ENCODE data around the gene SLC19A1. TPM values are rescaled to one million over a fixed set of nuclear protein-coding genes. Genes with fewer than 3 reads are reported as not detected.

SLC19A1 gene
- total RNA-seq, 2 donors from 2014 or later: 12.2 to 15.5 TPM

- no peak for TF ChIP-seq POLR2AphosphoS5 (IDR thresholded peaks at IDR 0.05)
- peaks cover 2% of the 10 kb centered on the region for H3K4me1 ChIP-seq (replicated peaks)
- intact Hi-C loops (cut with DNase I): no loop called here
- no peaks in the 10 kb centered on the region for H3K9me3 ChIP-seq
- DNase-seq (ENCODE audit: low spot score): no peak
- 96% methylated on average over 27 of the region's 27 CpGs for WGBS
- no peak overlapping the region for H3K4me3 ChIP-seq
- no peaks in the 10 kb centered on the region for H3K36me3 ChIP-seq
- H3K27ac ChIP-seq: no peak overlapping the region
- H3K27me3 ChIP-seq (replicated peaks; ENCODE audit: insufficient read depth): no peaks in the 10 kb centered on the region
These were observed 4.4 kb downstream of the SLC19A1 start for GRCh38 chr21:45537746-45538291.

GRCh38 chr21:45537111-45537745 is 5.0 kb downstream of the SLC19A1 start:
- Histone ChIP-seq H3K36me3 (no peaks in the 10 kb centered on the region), H3K4me3 (no peak overlapping the region), H3K27ac (no peak overlapping the region), H3K4me1 (replicated peaks) (no peaks in the 10 kb centered on the region), H3K9me3 (no peaks in the 10 kb centered on the region), H3K27me3 (replicated peaks; ENCODE audit: insufficient read depth) (no peaks in the 10 kb centered on the region)
- no peak for DNase-seq (ENCODE audit: low spot score)
- no peak for TF ChIP-seq POLR2A (IDR thresholded peaks at IDR 0.05)
- TF ChIP-seq CTCF (IDR thresholded peaks at IDR 0.05): no peak
- no peak for TF ChIP-seq POLR2AphosphoS5 (IDR thresholded peaks at IDR 0.05)
- intact Hi-C loops (cut with DNase I): no loop called here
- WGBS: 92% methylated on average over 37 of the region's 37 CpGs

- WGBS: 96% methylated on average over 31 of the region's 31 CpGs
- DNase-seq (ENCODE audit: low spot score): no peak
- TF ChIP-seq POLR2A (IDR thresholded peaks at IDR 0.05) (no peak), POLR2AphosphoS5 (IDR thresholded peaks at IDR 0.05) (no peak), CTCF (IDR thresholded peaks at IDR 0.05) (no peak)
These were observed 5.7 kb downstream of the SLC19A1 start for GRCh38 chr21:45536301-45537081.

GRCh38 chr21:45535341-45536081 is 6.7 kb downstream of the SLC19A1 start:
- 67% methylated on average over 34 of the region's 34 CpGs for WGBS
- no peak for DNase-seq (ENCODE audit: low spot score)
- H3K27me3 ChIP-seq (replicated peaks; ENCODE audit: insufficient read depth): no peaks in the 10 kb centered on the region
- no peak overlapping the region for H3K27ac ChIP-seq
- no peaks in the 10 kb centered on the region for H3K4me1 ChIP-seq (replicated peaks)
- H3K9me3 ChIP-seq: no peaks in the 10 kb centered on the region
- no peak overlapping the region for H3K4me3 ChIP-seq
- intact Hi-C loops (cut with DNase I): no loop called here
- H3K36me3 ChIP-seq: no peaks in the 10 kb centered on the region
- TF ChIP-seq POLR2A (IDR thresholded peaks at IDR 0.05) (no peak), POLR2AphosphoS5 (IDR thresholded peaks at IDR 0.05) (no peak), CTCF (IDR thresholded peaks at IDR 0.05) (no peak)

More at GRCh38 chr21:45536301-45537081, 5.7 kb downstream of the SLC19A1 start:
- intact Hi-C loops (cut with DNase I): no loop called here
- no peaks in the 10 kb centered on the region for H3K36me3 ChIP-seq
- H3K27ac ChIP-seq: no peak overlapping the region
- no peaks in the 10 kb centered on the region for H3K9me3 ChIP-seq
- no peaks in the 10 kb centered on the region for H3K4me1 ChIP-seq (replicated peaks)
- no peaks in the 10 kb centered on the region for H3K27me3 ChIP-seq (replicated peaks; ENCODE audit: insufficient read depth)
- H3K4me3 ChIP-seq: no peak overlapping the region

All from prostate gland (tissue), 2 donors.